Prostate gland (tissue), 2 donors: Measurements from ENCODE around the gene SPP2.

Experiments
- CTCF ChIP-seq, 4 experiments: fragments of 200-600 bp in 2 of 4; fragments of 450-650 bp in 2 of 4; sonication (generic) in 2 of 4; IDR thresholded peaks; 1 replicate in 3 of 4; 2 replicates in 1 of 4; pipeline ENCODE4 v1.5.1; 2016 to 2019; ENCODE audit warnings: antibody characterized with exemption in 4 of 4, mild to moderate bottlenecking in 2 of 4, moderate library complexity in 2 of 4
- POLR2A ChIP-seq: fragments of 450-650 bp; IDR thresholded peaks from one replicate; pipeline ENCODE4 v1.6.1; 2016; ENCODE audit warnings: antibody characterized with exemption, mild to moderate bottlenecking

GRCh38 chr2:234075518-234075915 lies 25.0 kb downstream of the SPP2 start:
- no peak for TF ChIP-seq POLR2A
- TF ChIP-seq CTCF (IDR thresholded peaks at IDR 0.05), result no peak
